ENCODE results near the gene PDS5B.

DNA sequence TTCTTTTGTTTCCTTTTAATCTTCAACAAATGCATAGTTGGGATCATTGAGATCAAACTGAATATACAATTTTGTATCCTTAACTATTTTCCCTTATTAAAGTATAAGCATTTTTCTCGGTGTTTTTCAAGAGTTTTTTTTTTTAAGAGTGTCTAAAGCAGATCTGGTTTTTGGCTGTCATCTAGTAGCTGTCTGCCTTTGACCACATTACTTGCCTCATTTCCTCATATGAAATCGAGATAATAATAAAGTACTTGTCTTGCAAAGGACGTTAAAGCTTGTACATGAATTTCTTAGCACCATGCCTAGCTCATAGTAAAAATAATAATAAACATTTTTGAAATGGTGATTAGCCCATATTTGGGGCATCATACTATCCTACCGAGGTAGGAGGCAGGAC, 121.2 kb downstream of the PDS5B start:
- TF ChIP-seq NR2F1 (conservative IDR thresholded peaks at IDR 0.05) (no peak), HDGF (IDR thresholded peaks at IDR 0.05) (no peak), POLR2A (IDR thresholded peaks at IDR 0.05; ENCODE audit: low read depth, low read length) (no peak), CREM (IDR thresholded peaks at IDR 0.05; ENCODE audit: low read depth) (no peak), ASH2L (IDR thresholded peaks at IDR 0.05; ENCODE audit: borderline replicate concordance, low read depth) (no peak), POLR2AphosphoS5 (IDR thresholded peaks at IDR 0.05; ENCODE audit: low read length) (no peak), ZZZ3 (IDR thresholded peaks at IDR 0.05; ENCODE audit: control insufficient read depth, insufficient read length, low read depth) (no peak), ZNF274 (IDR thresholded peaks at IDR 0.05; ENCODE audit: insufficient read depth, insufficient read length) (no peak), SMARCA5 (IDR thresholded peaks at IDR 0.05) (no peak), CREB1 (IDR thresholded peaks at IDR 0.05; ENCODE audit: low read depth) (no peak)
- TF ChIP-seq, protein P1, sequence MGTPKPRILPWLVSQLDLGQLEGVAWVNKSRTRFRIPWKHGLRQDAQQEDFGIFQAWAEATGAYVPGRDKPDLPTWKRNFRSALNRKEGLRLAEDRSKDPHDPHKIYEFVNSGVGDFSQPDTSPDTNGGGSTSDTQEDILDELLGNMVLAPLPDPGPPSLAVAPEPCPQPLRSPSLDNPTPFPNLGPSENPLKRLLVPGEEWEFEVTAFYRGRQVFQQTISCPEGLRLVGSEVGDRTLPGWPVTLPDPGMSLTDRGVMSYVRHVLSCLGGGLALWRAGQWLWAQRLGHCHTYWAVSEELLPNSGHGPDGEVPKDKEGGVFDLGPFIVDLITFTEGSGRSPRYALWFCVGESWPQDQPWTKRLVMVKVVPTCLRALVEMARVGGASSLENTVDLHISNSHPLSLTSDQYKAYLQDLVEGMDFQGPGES (IDR thresholded peaks at IDR 0.05): no peak
- TF ChIP-seq, protein P2, sequence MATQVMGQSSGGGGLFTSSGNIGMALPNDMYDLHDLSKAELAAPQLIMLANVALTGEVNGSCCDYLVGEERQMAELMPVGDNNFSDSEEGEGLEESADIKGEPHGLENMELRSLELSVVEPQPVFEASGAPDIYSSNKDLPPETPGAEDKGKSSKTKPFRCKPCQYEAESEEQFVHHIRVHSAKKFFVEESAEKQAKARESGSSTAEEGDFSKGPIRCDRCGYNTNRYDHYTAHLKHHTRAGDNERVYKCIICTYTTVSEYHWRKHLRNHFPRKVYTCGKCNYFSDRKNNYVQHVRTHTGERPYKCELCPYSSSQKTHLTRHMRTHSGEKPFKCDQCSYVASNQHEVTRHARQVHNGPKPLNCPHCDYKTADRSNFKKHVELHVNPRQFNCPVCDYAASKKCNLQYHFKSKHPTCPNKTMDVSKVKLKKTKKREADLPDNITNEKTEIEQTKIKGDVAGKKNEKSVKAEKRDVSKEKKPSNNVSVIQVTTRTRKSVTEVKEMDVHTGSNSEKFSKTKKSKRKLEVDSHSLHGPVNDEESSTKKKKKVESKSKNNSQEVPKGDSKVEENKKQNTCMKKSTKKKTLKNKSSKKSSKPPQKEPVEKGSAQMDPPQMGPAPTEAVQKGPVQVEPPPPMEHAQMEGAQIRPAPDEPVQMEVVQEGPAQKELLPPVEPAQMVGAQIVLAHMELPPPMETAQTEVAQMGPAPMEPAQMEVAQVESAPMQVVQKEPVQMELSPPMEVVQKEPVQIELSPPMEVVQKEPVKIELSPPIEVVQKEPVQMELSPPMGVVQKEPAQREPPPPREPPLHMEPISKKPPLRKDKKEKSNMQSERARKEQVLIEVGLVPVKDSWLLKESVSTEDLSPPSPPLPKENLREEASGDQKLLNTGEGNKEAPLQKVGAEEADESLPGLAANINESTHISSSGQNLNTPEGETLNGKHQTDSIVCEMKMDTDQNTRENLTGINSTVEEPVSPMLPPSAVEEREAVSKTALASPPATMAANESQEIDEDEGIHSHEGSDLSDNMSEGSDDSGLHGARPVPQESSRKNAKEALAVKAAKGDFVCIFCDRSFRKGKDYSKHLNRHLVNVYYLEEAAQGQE (IDR thresholded peaks at IDR 0.05; ENCODE audit: low read depth, low read length): no peak
- TF ChIP-seq, protein P3, sequence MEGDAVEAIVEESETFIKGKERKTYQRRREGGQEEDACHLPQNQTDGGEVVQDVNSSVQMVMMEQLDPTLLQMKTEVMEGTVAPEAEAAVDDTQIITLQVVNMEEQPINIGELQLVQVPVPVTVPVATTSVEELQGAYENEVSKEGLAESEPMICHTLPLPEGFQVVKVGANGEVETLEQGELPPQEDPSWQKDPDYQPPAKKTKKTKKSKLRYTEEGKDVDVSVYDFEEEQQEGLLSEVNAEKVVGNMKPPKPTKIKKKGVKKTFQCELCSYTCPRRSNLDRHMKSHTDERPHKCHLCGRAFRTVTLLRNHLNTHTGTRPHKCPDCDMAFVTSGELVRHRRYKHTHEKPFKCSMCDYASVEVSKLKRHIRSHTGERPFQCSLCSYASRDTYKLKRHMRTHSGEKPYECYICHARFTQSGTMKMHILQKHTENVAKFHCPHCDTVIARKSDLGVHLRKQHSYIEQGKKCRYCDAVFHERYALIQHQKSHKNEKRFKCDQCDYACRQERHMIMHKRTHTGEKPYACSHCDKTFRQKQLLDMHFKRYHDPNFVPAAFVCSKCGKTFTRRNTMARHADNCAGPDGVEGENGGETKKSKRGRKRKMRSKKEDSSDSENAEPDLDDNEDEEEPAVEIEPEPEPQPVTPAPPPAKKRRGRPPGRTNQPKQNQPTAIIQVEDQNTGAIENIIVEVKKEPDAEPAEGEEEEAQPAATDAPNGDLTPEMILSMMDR (IDR thresholded peaks at IDR 0.05 in 2 of 3, conservative IDR thresholded peaks at IDR 0.05 in 1 of 3; ENCODE audit: control insufficient read depth in 2 of 3, extremely low read depth in 1 of 3, insufficient read depth in 1 of 3, low read depth in 3 of 3, low read length in 3 of 3): no peak

All from GM12878 (cell line).